ENCODE data around the gene FBXO28. TPM values are rescaled to one million over a fixed set of nuclear protein-coding genes. Genes with fewer than 3 reads are reported as not detected.

FBXO28 gene
- 42.7 TPM for total RNA-seq

GRCh38 chr1:224113918-224114786, at the start of gene FBXO28:
TSS of gene FBXO28 (plus strand) at chr1:224114111. CDS start at chr1:224114130, 19 bp downstream.

GRCh38 chr1:224182866-224183590, 69.1 kb downstream of the FBXO28 start, which contains the start of gene DEGS1:
TSS of gene DEGS1 (plus strand) at chr1:224183240. CDS start at chr1:224183337, 97 bp downstream.

Small RNA genes lying within 50 kb of the gene (small RNA-seq; reads per million reads assigned to genes)
- not detected for gene AC092809.3 (ENCODE audit: low replicate concordance)
- not detected for gene RF00139 (ENCODE audit: low replicate concordance)
- not detected for gene RN7SKP49 (ENCODE audit: low replicate concordance)

Other genes with a start within 250 kb of the FBXO28 start
- 39.5 TPM for gene DEGS1, start 69.1 kb downstream of the FBXO28 start, total RNA-seq
- 33.4 TPM for gene NVL, start 216.1 kb downstream of the FBXO28 start, total RNA-seq
- gene CNIH4, start 242.8 kb downstream of the FBXO28 start, total RNA-seq = 34.6 TPM

Measured in metanephros (tissue), 2 donors.